SK-N-MC (cell line): ENCODE data around the gene ACRV1.

Experiments used
- EZH2 ChIP-seq: fragments of 200-600 bp; sonication (generic); IDR thresholded peaks from one replicate; pipeline ENCODE4 v1.6.1; 2017; ENCODE audit warnings: antibody characterized with exemption
- FOXP2 ChIP-seq: optimal IDR thresholded peaks from 2 replicates; pipeline ENCODE3; 2011; ENCODE audit warnings: mild to moderate bottlenecking, moderate library complexity; ENCODE audit not compliant: insufficient read depth; ENCODE audit errors: extremely low read length, control extremely low read depth
- POLR2AphosphoS5 ChIP-seq: IDR thresholded peaks from 2 replicates; pipeline ENCODE4 v1.6.1; 2012; ENCODE audit warnings: mild to moderate bottlenecking, low read depth, low read length, borderline replicate concordance

GRCh38 chr11:125663910-125664309 is 16.7 kb downstream of the ACRV1 start:
- no peak for TF ChIP-seq POLR2AphosphoS5
- TF ChIP-seq EZH2 = no peak
- no peak for TF ChIP-seq FOXP2
